K562 (cell line): ENCODE data around the gene ALOXE3. TPM values are rescaled to one million over a fixed set of nuclear protein-coding genes. Genes with fewer than 3 reads are reported as not detected.

Experiments
- ARID1B ChIP-seq: fragments of 450-650 bp; IDR thresholded peaks from 2 replicates; pipeline ENCODE4 v1.6.1; 2016; ENCODE audit warnings: antibody characterized with exemption, mild to moderate bottlenecking, inconsistent platforms
- ARID4B ChIP-seq: sonication (generic); formaldehyde crosslinking; IDR thresholded peaks from 2 replicates; pipeline ENCODE4 v1.8.0; 2022; ENCODE audit warnings: mild to moderate bottlenecking, missing genetic modification reagents
- BCOR ChIP-seq: fragments of 450-650 bp; IDR thresholded peaks from 2 replicates; pipeline ENCODE4 v1.6.1; 2016
- BRD9 ChIP-seq: fragments of 450-650 bp; IDR thresholded peaks from 2 replicates; pipeline ENCODE4 v1.6.1; 2018; ENCODE audit warnings: low read depth; ENCODE audit not compliant: partially characterized antibody
- CHCHD3 ChIP-seq: fragments of 250-450 bp; sonication (Bioruptor Pico); IDR thresholded peaks from 2 replicates; pipeline ENCODE4 v2.1.2; 2022; ENCODE audit warnings: mild to moderate bottlenecking
- CSDE1 ChIP-seq, 2 experiments: fragments of 450-650 bp; IDR thresholded peaks; 2 replicates each; pipeline ENCODE4 v1.6.1; 2016; ENCODE audit warnings: mild to moderate bottlenecking in 1 of 2
- EGR1 ChIP-seq: fragments of 450-650 bp; conservative IDR thresholded peaks from 2 replicates; pipeline ENCODE4 v1.6.1; 2017; ENCODE audit warnings: mild to moderate bottlenecking
- EHMT2 ChIP-seq: fragments of 450-650 bp; IDR thresholded peaks from 2 replicates; pipeline ENCODE4 v1.6.1; 2018; ENCODE audit warnings: antibody characterized with exemption
- ETS2 ChIP-seq: IDR thresholded peaks from 2 replicates; pipeline ENCODE4 v1.6.1; 2016; ENCODE audit warnings: borderline replicate concordance, missing genetic modification characterization, mild to moderate bottlenecking, moderate library complexity, missing compliant biosample characterization; ENCODE audit not compliant: poor library complexity, severe bottlenecking
- HNRNPK ChIP-seq: fragments of 200-400 bp; formaldehyde crosslinking; IDR thresholded peaks from one replicate; pipeline ENCODE4 v1.6.1; 2018; ENCODE audit warnings: mild to moderate bottlenecking, low read depth, low read length; ENCODE audit not compliant: poor library complexity, severe bottlenecking
- KDM2B ChIP-seq: fragments of 250-450 bp; sonication (Bioruptor Pico); IDR thresholded peaks from 2 replicates; pipeline ENCODE4 v1.8.0; 2021; ENCODE audit warnings: mild to moderate bottlenecking, moderate library complexity
- NR2F6 ChIP-seq: fragments of 450-650 bp; formaldehyde crosslinking; IDR thresholded peaks from 2 replicates; pipeline ENCODE4 v1.4.0; 2020; ENCODE audit warnings: mild to moderate bottlenecking
- RBM25 ChIP-seq: fragments of 200-400 bp; formaldehyde crosslinking; IDR thresholded peaks from 2 replicates; pipeline ENCODE4 v1.6.1; 2018; ENCODE audit warnings: low read length, low read depth, moderate library complexity; ENCODE audit not compliant: severe bottlenecking
- SIN3A ChIP-seq, 2 experiments: fragments of 150-350 bp in 1 of 2; IDR thresholded peaks; 2 replicates each; pipeline ENCODE4 v1.6.1; 2011 to 2016; ENCODE audit warnings: borderline replicate concordance in 2 of 2, low read depth in 2 of 2, low read length in 2 of 2, mild to moderate bottlenecking in 2 of 2, moderate library complexity in 2 of 2; ENCODE audit not compliant: control insufficient read depth in 1 of 2
- TBL1XR1 ChIP-seq, 2 experiments: IDR thresholded peaks; 2 replicates each; pipeline ENCODE4 v1.6.1; 2012; ENCODE audit warnings: improper control_type of control experiment in 2 of 2, low read length in 2 of 2, mild to moderate bottlenecking in 1 of 2
- VEZF1 ChIP-seq: fragments of 200-800 bp; sonication (Bioruptor generic); IDR thresholded peaks from 2 replicates; pipeline ENCODE4 v1.6.1; 2017; ENCODE audit warnings: missing genetic modification characterization, missing compliant biosample characterization
- ZBTB34 ChIP-seq: fragments of 250-450 bp; sonication (Bioruptor Pico); IDR thresholded peaks from 2 replicates; pipeline ENCODE4 v1.8.0; 2021; ENCODE audit warnings: mild to moderate bottlenecking, moderate library complexity
- ZNF23 ChIP-seq: fragments of 250-450 bp; sonication (Bioruptor Pico); IDR thresholded peaks from 2 replicates; pipeline ENCODE4 v1.4.0; 2020; ENCODE audit warnings: mild to moderate bottlenecking
- ZNF324 ChIP-seq: fragments of 250-450 bp; sonication (Bioruptor Pico); IDR thresholded peaks from 2 replicates; pipeline ENCODE4 v1.4.0; 2020; ENCODE audit warnings: mild to moderate bottlenecking
- ZNF589 ChIP-seq: fragments of 200-800 bp; sonication (Bioruptor generic); IDR thresholded peaks from 2 replicates; pipeline ENCODE4 v1.6.1; 2016; ENCODE audit warnings: low read depth, missing genetic modification characterization, missing compliant biosample characterization
- polyA plus RNA-seq, 8 experiments: library from polyadenylated mRNA; depleted of rRNA in 4 of 8; stranded (reverse) in 5 of 8; unstranded in 3 of 8; fragments of >200 nt; fragmentation: Nextera tagmentation in 2 of 8; fragmentation: Illumina TruSeq in 1 of 8; extraction: Ambion mirVana in 2 of 8; extraction: Trizol in 1 of 8; gene quantifications; 2 replicates each; pipeline versions ENCODE4 v1.2.1 to v1.2.3, GENCODE V29; 2011 to 2014; ENCODE audit warnings: inconsistent platforms in 1 of 8, missing spikeins in 1 of 8
- total RNA-seq, 7 experiments: library from RNA; depleted of rRNA in 6 of 7; stranded (reverse); fragments of >200 nt in 6 of 7; fragmentation: Illumina TruSeq in 2 of 7; extraction: Trizol in 2 of 7; gene quantifications; 2 replicates each; pipeline versions ENCODE4 v1.2.1 to v1.2.3, GENCODE V29; 2011 to 2021; ENCODE audit warnings: low replicate concordance in 1 of 7

Gene ALOXE3
- total and polyA plus RNA-seq, 9 of the 15 experiments (the other 6 are each of a cell fraction or from before 2014, with no cell fraction given): 0.04 TPM; not detected in 8

GRCh38 chr17:8138672-8139371, 20.5 kb upstream of the ALOXE3 start (continued):
- TF ChIP-seq CSDE1 (IDR thresholded peaks at IDR 0.05) (no peak), VEZF1 (CRISPR knock-in tag) (no peak; the same call in 1 of the 2 replicates), EGR1 (peak; percentile 40; the same call in 1 of the 2 replicates), BRD9 (peak; percentile 66), TBL1XR1 (IDR thresholded peaks at IDR 0.05; ENCODE audit: low read length in 2 of 2) (peak in 1 of 2 experiments; percentile 33; a peak in 1 of 4 replicates), ARID1B (no peak), ETS2 (tag) (no peak), BCOR (peak; percentile 44; the same call in 1 of the 2 replicates), KDM2B (no peak), SIN3A (IDR thresholded peaks at IDR 0.05; ENCODE audit: borderline replicate concordance in 2 of 2, control insufficient read depth in 1 of 2, low read depth in 2 of 2, low read length in 2 of 2) (peak; percentile 32 to 56; a peak in 1 of 4 replicates), CHCHD3 (no peak), ZNF324 (CRISPR knock-in tag) (no peak), HNRNPK (no peak), EHMT2 (no peak), ZNF23 (CRISPR knock-in tag) (no peak), ZBTB34 (CRISPR knock-in tag) (no peak), ZNF589 (CRISPR knock-in tag) (no peak), RBM25 (no peak), ARID4B (CRISPR knock-in tag) (peak; percentile 57), NR2F6 (CRISPR knock-in tag) (no peak)
